ENCODE results near the gene PLA2G12A.

The PLA2G12A gene

GRCh38 chr4:109755656-109756055, 25.8 kb upstream of the PLA2G12A start:
- Histone ChIP-seq H3K36me3 (ENCODE audit: low read depth) (no peaks in the 10 kb centered on the region), H3K27ac (ENCODE audit: poor library complexity, severe bottlenecking) (no peak overlapping the region), H3K4me3 (ENCODE audit: severe bottlenecking) (no peak overlapping the region), H3K27me3 (ENCODE audit: insufficient read depth, poor library complexity, severe bottlenecking) (no peaks in the 10 kb centered on the region), H3K9me3 (ENCODE audit: severe bottlenecking) (no peaks in the 10 kb centered on the region), H3K4me1 (ENCODE audit: insufficient read depth, poor library complexity, severe bottlenecking) (no peaks in the 10 kb centered on the region)
- DNase-seq (ENCODE audit: low spot score) (no peak), ATAC-seq (ENCODE audit: low read depth) (no peak)
- no peak for TF ChIP-seq CTCF (IDR thresholded peaks at IDR 0.05; ENCODE audit: poor library complexity, severe bottlenecking)

GRCh38 chr4:109754093-109754857, 24.4 kb upstream of the PLA2G12A start:
- Histone ChIP-seq H3K4me1 (ENCODE audit: insufficient read depth, poor library complexity, severe bottlenecking) (no peaks in the 10 kb centered on the region), H3K4me3 (ENCODE audit: severe bottlenecking) (no peak overlapping the region), H3K36me3 (ENCODE audit: low read depth) (no peaks in the 10 kb centered on the region), H3K27me3 (ENCODE audit: insufficient read depth, poor library complexity, severe bottlenecking) (no peaks in the 10 kb centered on the region), H3K9me3 (ENCODE audit: severe bottlenecking) (no peaks in the 10 kb centered on the region), H3K27ac (ENCODE audit: poor library complexity, severe bottlenecking) (no peak overlapping the region)
- ATAC-seq (ENCODE audit: low read depth) (no peak), DNase-seq (ENCODE audit: low spot score) (no peak)
- TF ChIP-seq CTCF (IDR thresholded peaks at IDR 0.05; ENCODE audit: poor library complexity, severe bottlenecking): no peak

GRCh38 chr4:109752525-109752924, 22.7 kb upstream of the PLA2G12A start:
- Histone ChIP-seq H3K4me1 (ENCODE audit: insufficient read depth, poor library complexity, severe bottlenecking) (no peaks in the 10 kb centered on the region), H3K4me3 (ENCODE audit: severe bottlenecking) (no peak overlapping the region), H3K27ac (ENCODE audit: poor library complexity, severe bottlenecking) (no peak overlapping the region), H3K36me3 (ENCODE audit: low read depth) (no peaks in the 10 kb centered on the region), H3K27me3 (ENCODE audit: insufficient read depth, poor library complexity, severe bottlenecking) (no peaks in the 10 kb centered on the region), H3K9me3 (ENCODE audit: severe bottlenecking) (no peaks in the 10 kb centered on the region)
- DNase-seq (ENCODE audit: low spot score) (no peak), ATAC-seq (ENCODE audit: low read depth) (no peak)
- TF ChIP-seq CTCF (IDR thresholded peaks at IDR 0.05; ENCODE audit: poor library complexity, severe bottlenecking): no peak

- no peaks in the 10 kb centered on the region for H3K9me3 ChIP-seq (ENCODE audit: severe bottlenecking)
- DNase-seq (ENCODE audit: low spot score) (no peak), ATAC-seq (ENCODE audit: low read depth) (no peak)
- TF ChIP-seq CTCF (IDR thresholded peaks at IDR 0.05; ENCODE audit: poor library complexity, severe bottlenecking): no peak
- H3K27me3 ChIP-seq (ENCODE audit: insufficient read depth, poor library complexity, severe bottlenecking): no peaks in the 10 kb centered on the region
- H3K4me1 ChIP-seq (ENCODE audit: insufficient read depth, poor library complexity, severe bottlenecking): no peaks in the 10 kb centered on the region
- no peak overlapping the region for H3K27ac ChIP-seq (ENCODE audit: poor library complexity, severe bottlenecking)
- no peaks in the 10 kb centered on the region for H3K36me3 ChIP-seq (ENCODE audit: low read depth)
- no peak overlapping the region for H3K4me3 ChIP-seq (ENCODE audit: severe bottlenecking)
These were observed 22.0 kb upstream of the PLA2G12A start for GRCh38 chr4:109751852-109752251.

GRCh38 chr4:109750652-109751244, 20.9 kb upstream of the PLA2G12A start:
- no peak overlapping the region for H3K27ac ChIP-seq (ENCODE audit: poor library complexity, severe bottlenecking)
- no peak for DNase-seq (ENCODE audit: low spot score)
- H3K9me3 ChIP-seq (ENCODE audit: severe bottlenecking): no peaks in the 10 kb centered on the region
- H3K4me3 ChIP-seq (ENCODE audit: severe bottlenecking): no peak overlapping the region
- no peak for TF ChIP-seq CTCF (IDR thresholded peaks at IDR 0.05; ENCODE audit: poor library complexity, severe bottlenecking)
- no peaks in the 10 kb centered on the region for H3K36me3 ChIP-seq (ENCODE audit: low read depth)
- H3K27me3 ChIP-seq (ENCODE audit: insufficient read depth, poor library complexity, severe bottlenecking): no peaks in the 10 kb centered on the region
- ATAC-seq (ENCODE audit: low read depth): no peak
- no peaks in the 10 kb centered on the region for H3K4me1 ChIP-seq (ENCODE audit: insufficient read depth, poor library complexity, severe bottlenecking)
